ENCODE results near the gene PCNP. TPM values are rescaled to one million over a fixed set of nuclear protein-coding genes. Genes with fewer than 3 reads are reported as not detected.
"Not testable (repeated sequence)": the region's sequence is repeated elsewhere in the genome, so short reads cannot be mapped to it uniquely, and the experiment has no call there.

PCNP gene
- total RNA-seq, 1 experiment from 2014 or later: 87.8 TPM

- Histone ChIP-seq H3K9me3 (replicated peaks) (no peaks in the 10 kb centered on the region), H3K27ac (no peak overlapping the region), H3K36me3 (no peaks in the 10 kb centered on the region), H3K27me3 (replicated peaks) (no peaks in the 10 kb centered on the region), H3K4me3 (no peak overlapping the region), H3K4me1 (replicated peaks) (no peaks in the 10 kb centered on the region)
- DNase-seq (ENCODE audit: low read depth in 1 of 2, low spot score in 2 of 2): no peak
These were observed 29.7 kb upstream of the PCNP start for GRCh38 chr3:101544161-101544850.

- no peaks in the 10 kb centered on the region for H3K9me3 ChIP-seq (replicated peaks)
- H3K36me3 ChIP-seq: no peaks in the 10 kb centered on the region
- H3K4me1 ChIP-seq (replicated peaks): no peaks in the 10 kb centered on the region
- H3K4me3 ChIP-seq: no peak overlapping the region
- H3K27me3 ChIP-seq (replicated peaks): no peaks in the 10 kb centered on the region
- H3K27ac ChIP-seq: no peak overlapping the region
- DNase-seq (ENCODE audit: low read depth in 1 of 2, low spot score in 2 of 2): no peak
These were observed 25.4 kb upstream of the PCNP start for GRCh38 chr3:101548527-101549105.

- Histone ChIP-seq H3K4me1 (replicated peaks) (no peaks in the 10 kb centered on the region), H3K27ac (no peak overlapping the region), H3K36me3 (no peaks in the 10 kb centered on the region), H3K4me3 (no peak overlapping the region), H3K9me3 (replicated peaks) (no peaks in the 10 kb centered on the region), H3K27me3 (replicated peaks) (no peaks in the 10 kb centered on the region)
- DNase-seq (ENCODE audit: low read depth in 1 of 2, low spot score in 2 of 2): no peak
These were observed 24.5 kb upstream of the PCNP start for GRCh38 chr3:101549473-101549872.

- not testable (repeated sequence) for H3K9me3 ChIP-seq (replicated peaks); H3K27me3 ChIP-seq (replicated peaks); H3K4me1 ChIP-seq (replicated peaks); H3K36me3 ChIP-seq; H3K4me3 ChIP-seq; H3K27ac ChIP-seq; DNase-seq (ENCODE audit: low read depth in 1 of 2, low spot score in 2 of 2)
These were observed 22.5 kb upstream of the PCNP start for GRCh38 chr3:101551359-101552081.

- DNase-seq (ENCODE audit: low read depth in 1 of 2, low spot score in 2 of 2); H3K4me1 ChIP-seq (replicated peaks); H3K4me3 ChIP-seq; H3K9me3 ChIP-seq (replicated peaks); H3K36me3 ChIP-seq; H3K27me3 ChIP-seq (replicated peaks); H3K27ac ChIP-seq: not testable (repeated sequence)
These were observed 20.6 kb upstream of the PCNP start for GRCh38 chr3:101553381-101553780.

- Histone ChIP-seq H3K27ac (no peak overlapping the region), H3K27me3 (replicated peaks) (peaks cover 3% of the 10 kb centered on the region; the same call in 1 of the 2 replicates), H3K4me1 (replicated peaks) (no peaks in the 10 kb centered on the region), H3K36me3 (no peaks in the 10 kb centered on the region), H3K9me3 (replicated peaks) (no peaks in the 10 kb centered on the region), H3K4me3 (no peak overlapping the region)
- DNase-seq (ENCODE audit: low read depth in 1 of 2, low spot score in 2 of 2): no peak
These were observed 17.9 kb upstream of the PCNP start for GRCh38 chr3:101556064-101556463.

GRCh38 chr3:101561630-101562328 lies 12.2 kb upstream of the PCNP start, which contains the start of gene TRMT10C:
TRMT10C (plus strand) TSS chr3:101561868; CDS start chr3:101564782, 2,914 bp downstream.
- Histone ChIP-seq H3K27ac (peak within 1 kb of the TSS; percentile 70), H3K4me3 (peak within 1 kb of the TSS; percentile 54), H3K4me1 (replicated peaks) (peaks cover 7% of the 10 kb centered on the region), H3K36me3 (peaks cover 27% of the 10 kb centered on the region), H3K27me3 (replicated peaks) (no peaks in the 10 kb centered on the region; the same call in 1 of the 2 replicates), H3K9me3 (replicated peaks) (no peaks in the 10 kb centered on the region)
- peak; percentile 88 to 91 for DNase-seq (ENCODE audit: low read depth in 1 of 2, low spot score in 2 of 2)

GRCh38 chr3:101567528-101568317 lies 6.3 kb upstream of the PCNP start:
- Histone ChIP-seq H3K4me3 (no peak overlapping the region), H3K9me3 (replicated peaks) (no peaks in the 10 kb centered on the region), H3K27ac (no peak overlapping the region), H3K4me1 (replicated peaks) (peaks cover 20% of the 10 kb centered on the region), H3K27me3 (replicated peaks) (no peaks in the 10 kb centered on the region), H3K36me3 (peaks cover 31% of the 10 kb centered on the region)
- DNase-seq (ENCODE audit: low read depth in 1 of 2, low spot score in 2 of 2): peak; percentile 60 to 61

GRCh38 chr3:101571028-101571895 lies 2.7 kb upstream of the PCNP start:
- no peaks in the 10 kb centered on the region for H3K27me3 ChIP-seq (replicated peaks)
- H3K9me3 ChIP-seq (replicated peaks): no peaks in the 10 kb centered on the region
- H3K36me3 ChIP-seq: peaks cover 16% of the 10 kb centered on the region
- H3K4me3 ChIP-seq: no peak overlapping the region
- H3K4me1 ChIP-seq (replicated peaks): peaks cover 27% of the 10 kb centered on the region
- DNase-seq (ENCODE audit: low read depth in 1 of 2, low spot score in 2 of 2): no peak
- H3K27ac ChIP-seq: no peak overlapping the region

- H3K4me3 ChIP-seq: peak overlapping the region; percentile 65
- DNase-seq (ENCODE audit: low read depth in 1 of 2, low spot score in 2 of 2): peak; percentile 46 to 76
- H3K27me3 ChIP-seq (replicated peaks): no peaks in the 10 kb centered on the region
- no peaks in the 10 kb centered on the region for H3K9me3 ChIP-seq (replicated peaks)
- H3K4me1 ChIP-seq (replicated peaks): peaks cover 10% of the 10 kb centered on the region
- H3K36me3 ChIP-seq: peaks cover 35% of the 10 kb centered on the region
- H3K27ac ChIP-seq: peak overlapping the region; percentile 91
These were observed 570 bp downstream of the PCNP start for GRCh38 chr3:101574388-101575112.

- Histone ChIP-seq H3K4me1 (replicated peaks) (peaks cover 10% of the 10 kb centered on the region), H3K4me3 (no peak overlapping the region), H3K27me3 (replicated peaks) (no peaks in the 10 kb centered on the region), H3K27ac (no peak overlapping the region), H3K9me3 (replicated peaks) (no peaks in the 10 kb centered on the region), H3K36me3 (peaks cover 52% of the 10 kb centered on the region)
- no peak for DNase-seq (ENCODE audit: low read depth in 1 of 2, low spot score in 2 of 2)
These were observed 3.3 kb downstream of the PCNP start for GRCh38 chr3:101577286-101577685.

GRCh38 chr3:101588616-101589015 lies 14.6 kb downstream of the PCNP start:
- Histone ChIP-seq H3K27me3 (replicated peaks) (no peaks in the 10 kb centered on the region), H3K4me3 (no peak overlapping the region), H3K4me1 (replicated peaks) (no peaks in the 10 kb centered on the region), H3K36me3 (peaks cover 52% of the 10 kb centered on the region), H3K9me3 (replicated peaks) (no peaks in the 10 kb centered on the region), H3K27ac (no peak overlapping the region)
- no peak for DNase-seq (ENCODE audit: low read depth in 1 of 2, low spot score in 2 of 2)

Measured in SJSA1 (cell line).